ENCODE data around the gene SLC8A3.

Gene SLC8A3

DNA sequence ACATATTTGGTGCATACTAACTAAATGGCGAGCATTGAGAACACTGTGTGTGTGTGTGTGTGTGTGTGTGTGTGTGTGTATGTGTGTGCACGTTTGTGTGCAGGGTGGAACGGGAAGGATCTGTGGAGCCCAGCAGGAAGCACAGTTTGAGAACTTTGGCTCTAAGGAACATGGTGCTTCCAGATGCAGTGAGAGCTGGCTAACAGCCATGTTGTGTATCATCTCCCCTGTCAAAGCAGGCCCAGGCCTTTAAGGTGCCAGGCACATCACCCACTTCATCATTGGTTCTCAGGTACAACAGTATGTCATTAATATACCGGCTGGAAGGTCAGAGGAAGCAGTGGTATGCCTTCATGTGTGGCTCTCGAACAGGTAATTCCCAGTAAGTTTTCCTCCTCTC, 72.5 kb downstream of the SLC8A3 start:
- no peak for DNase-seq

DNA sequence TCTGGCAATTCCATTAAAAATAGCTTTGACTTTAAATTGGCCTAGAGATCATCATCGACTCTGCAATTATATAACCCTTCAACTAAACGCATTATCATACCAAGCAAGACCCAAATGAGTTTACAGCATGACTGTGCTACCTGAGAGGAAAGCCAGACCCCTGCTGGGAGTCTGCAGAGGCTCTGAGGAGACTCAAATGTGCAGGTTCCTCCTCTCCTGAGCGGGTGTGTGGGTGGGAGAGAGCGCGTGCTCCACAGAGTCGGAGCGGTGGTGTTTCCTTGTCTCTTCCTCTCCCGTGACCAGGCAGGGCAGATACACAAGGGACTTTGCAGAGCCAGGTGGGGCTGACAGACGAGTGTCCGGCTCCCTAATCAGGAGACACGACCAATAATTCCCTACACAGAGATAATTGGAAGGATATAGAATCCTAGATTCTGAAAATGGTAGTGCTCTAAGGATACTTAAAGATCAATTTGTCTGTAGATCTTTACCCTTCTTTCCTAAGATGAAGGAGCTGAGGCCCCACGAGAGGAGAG, 74.1 kb downstream of the SLC8A3 start:
- DNase-seq, result no peak

DNA sequence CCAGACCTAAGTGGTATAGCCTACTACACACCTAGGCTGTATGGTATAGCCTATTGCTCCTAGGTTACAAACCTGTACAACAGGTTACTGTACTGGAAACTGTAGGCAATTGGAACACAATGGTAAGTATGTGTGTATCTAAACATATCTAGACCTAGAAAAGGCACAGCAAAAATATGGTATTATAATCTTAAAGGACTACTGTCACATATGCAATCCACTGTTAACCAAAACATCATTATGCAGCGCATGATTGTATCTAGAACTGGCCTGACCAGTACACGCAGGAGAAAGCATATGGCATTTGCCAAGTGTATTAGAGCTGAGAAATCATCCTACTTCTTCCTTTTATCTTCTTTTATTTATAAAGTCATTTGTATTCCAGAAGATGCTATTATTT, 75.5 kb downstream of the SLC8A3 start:
- no peak for DNase-seq

DNA sequence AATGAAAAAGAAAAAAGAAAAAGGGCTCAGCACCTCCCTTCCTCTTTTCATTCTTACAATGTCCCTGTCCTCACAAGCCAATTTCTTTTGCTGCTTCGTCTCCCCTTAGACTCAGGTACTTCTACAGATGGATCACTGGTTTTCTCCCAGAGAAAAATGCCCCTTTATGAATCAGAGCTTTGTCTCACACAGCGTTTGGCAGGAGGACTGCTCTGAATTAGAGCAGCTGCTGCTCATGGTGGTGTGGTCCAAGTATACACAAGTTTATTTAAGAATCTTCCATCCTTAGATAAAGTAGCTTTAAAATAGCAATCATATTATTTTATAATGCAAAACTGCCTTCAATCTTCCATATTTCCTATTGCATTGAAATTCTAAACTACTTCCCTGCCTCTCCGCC, 80.3 kb downstream of the SLC8A3 start:
- no peak for DNase-seq

DNA sequence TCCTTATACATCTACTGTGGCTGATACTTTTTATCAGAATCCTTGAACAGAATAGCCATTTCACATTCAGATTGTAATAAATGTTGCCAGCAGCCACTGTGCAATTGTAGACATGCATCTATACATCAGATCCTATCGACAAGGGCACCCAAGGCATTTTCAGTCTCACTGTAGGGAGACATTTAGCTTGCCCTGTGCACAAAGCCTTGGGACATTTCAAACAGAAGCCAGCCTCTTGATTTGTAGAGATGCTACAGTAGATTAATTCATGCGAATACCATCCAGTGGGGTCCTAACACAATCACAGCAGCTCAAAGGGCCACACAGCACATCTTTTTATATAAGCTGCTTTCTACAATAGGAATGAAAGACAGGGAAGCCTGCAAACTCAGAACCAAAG, 81.4 kb downstream of the SLC8A3 start:
- DNase-seq, result no peak

DNA sequence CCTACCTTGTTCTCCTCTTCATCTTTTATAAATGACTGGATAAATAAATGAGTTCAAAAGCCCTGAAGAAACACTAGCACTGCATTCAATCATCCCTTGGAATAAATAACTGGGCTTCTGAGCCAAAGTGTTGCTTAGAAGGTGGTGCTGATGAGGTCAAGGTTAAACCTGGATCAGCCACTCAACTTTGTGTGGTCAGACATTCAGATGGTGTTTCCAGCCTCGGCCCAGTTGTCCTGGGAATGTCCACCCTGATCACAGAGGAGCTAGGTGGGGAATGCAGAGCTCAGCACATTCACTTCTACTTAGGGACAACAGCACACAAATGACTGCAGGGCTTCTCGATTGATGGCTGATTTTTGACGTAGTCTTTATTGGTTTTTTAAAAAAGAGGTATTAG, 88.7 kb downstream of the SLC8A3 start:
- DNase-seq, result no peak

DNA sequence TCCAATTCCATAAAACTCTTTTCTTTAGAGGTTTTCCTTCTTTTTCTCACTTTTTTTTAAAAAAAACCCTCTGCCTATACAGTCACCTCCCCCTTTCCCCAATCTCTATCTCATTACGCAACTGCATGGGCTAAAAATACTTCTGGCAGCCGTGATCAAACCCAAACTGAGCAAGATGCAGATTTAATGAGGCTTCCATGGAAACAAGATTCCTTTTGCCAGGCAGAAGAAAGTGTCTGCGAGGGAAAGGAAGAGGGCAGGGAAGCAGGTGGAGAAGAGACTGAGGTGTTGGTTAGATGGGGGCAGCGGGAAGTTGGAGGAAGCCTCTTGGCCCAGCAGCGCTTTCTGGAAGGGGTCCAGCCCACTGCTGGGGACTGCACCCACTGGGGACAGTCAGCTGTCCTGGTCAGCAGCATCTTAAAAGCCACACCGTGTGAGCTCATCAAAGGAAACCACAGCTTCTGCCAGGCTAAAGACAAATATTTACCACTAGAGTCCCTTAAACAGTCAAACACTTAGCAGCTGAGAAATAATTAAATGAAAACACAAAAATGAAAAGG, 90.4 kb downstream of the SLC8A3 start:
- no peak for DNase-seq

DNA sequence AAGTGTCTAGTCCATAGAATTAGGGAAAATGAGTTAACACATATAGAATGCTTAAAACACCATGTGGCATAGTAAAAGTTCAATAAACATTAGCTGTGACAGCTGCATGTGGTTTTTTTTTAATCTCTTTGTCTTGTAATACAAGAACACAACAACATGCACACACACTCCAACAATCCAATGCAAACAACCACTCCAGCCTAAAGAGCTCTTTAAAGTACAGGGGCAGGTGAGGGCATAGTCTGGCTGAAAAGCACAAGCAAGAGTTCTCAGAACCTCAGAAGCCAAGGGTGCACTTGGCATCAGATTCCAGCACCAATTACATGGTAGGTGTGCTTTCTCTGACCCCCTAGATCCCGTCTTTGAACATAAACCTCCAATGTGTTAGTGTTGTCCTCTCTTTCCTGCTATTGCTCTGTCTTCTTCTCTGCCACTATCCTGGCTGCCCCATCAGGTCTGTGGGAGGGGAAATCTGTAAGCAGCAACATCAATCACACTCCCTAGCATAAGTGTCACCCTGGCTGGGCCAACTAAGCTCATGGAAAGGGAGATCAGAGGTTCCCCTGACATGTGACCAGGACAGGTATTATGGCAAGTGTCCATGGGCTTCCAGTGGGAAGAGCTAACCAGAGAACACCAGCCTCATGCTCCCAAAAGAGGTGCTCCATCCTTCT, 91.0 kb downstream of the SLC8A3 start:
- DNase-seq, result no peak

DNA sequence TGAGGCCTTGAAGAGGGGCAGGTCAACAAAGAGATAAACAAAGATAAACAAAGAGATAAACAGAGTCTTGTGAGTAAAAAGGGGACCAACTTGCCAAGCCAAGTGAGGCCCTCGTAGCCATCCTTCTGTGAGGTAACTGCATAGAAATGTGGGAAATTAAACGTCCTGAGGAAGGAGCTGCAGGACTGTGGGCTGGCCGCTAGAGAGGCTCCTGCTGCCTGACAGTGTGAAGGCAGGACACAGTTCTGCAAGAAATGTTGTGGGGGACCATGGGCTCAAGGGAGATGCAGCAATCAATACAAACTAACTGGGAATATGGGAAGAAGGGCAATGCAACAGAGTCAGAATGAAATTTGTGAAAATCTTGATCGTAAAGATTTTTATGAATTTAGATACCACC, 91.9 kb downstream of the SLC8A3 start:
- no peak for DNase-seq

DNA sequence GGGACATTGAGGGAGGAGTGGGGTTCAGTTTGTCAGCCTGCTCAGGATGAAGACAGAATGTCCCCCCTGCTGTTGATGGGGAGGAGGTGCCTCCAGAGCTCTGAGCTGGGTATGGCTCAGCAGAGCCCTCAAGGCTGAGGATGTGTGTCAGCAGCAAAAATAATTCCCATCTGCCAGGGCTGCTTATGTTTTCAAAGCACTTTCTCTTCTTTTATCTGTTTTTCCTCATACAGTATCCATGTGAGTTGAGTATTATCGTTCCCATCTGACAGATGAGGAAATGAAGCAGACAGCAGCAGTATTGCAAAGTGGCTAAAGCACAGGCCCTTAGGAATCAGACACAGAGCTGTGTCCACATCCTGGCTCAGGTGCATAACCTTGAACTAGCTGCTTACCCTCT, 94.1 kb downstream of the SLC8A3 start:
- DNase-seq, result no peak

DNA sequence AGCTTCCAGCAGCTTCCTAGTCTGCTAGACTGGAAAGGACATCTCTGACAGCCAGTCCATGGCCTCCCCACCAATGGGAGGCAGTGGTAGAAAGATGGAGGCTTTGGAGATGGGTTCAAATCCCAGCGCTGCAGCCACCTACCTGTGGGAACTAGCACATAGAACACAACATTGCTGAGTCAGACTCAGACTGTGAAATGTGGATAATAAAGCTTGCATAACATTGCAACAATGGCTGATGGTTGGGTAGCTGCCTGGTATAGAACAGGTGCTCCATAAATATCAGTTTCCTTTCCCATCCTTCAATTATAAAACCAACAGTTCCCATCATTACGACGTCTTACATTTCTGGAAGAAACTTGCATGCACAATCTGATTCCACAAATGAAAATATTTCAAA, 94.6 kb downstream of the SLC8A3 start:
- DNase-seq, result no peak

DNA sequence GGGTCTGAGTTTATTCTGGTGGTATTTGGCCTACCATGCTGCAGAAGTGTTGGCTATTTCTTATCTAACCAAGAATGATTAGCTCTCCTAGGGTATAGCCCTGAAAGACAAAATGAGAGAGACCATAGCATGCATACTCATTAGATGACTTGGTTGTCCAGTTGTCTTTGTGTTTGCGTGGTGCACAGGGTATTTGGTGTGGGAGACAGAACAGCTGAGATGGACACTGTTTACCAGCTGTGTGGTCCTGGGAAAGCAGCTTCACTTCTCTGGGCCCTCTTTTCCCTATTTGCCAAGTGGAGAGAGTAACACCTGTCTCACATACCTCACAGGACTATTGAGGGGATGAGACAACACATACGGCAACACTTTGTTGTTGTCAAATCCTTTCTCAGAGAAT, 95.6 kb downstream of the SLC8A3 start:
- DNase-seq, result no peak

DNA sequence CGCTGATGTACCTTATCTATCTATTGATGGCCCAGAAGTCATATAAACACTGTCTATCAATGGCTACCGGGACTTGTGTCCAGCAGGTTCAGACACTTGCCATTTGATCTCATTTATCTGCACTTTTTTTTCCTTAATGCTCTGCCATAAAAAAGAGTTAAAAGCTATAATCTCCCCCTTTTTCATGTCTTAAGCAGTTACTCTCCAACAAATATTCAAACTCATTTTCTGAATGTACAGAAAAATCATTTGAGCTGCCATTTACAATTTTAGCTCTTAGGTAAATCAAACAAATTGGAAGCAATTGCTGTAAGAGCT, 101.4 kb downstream of the SLC8A3 start:
- DNase-seq, result no peak

DNA sequence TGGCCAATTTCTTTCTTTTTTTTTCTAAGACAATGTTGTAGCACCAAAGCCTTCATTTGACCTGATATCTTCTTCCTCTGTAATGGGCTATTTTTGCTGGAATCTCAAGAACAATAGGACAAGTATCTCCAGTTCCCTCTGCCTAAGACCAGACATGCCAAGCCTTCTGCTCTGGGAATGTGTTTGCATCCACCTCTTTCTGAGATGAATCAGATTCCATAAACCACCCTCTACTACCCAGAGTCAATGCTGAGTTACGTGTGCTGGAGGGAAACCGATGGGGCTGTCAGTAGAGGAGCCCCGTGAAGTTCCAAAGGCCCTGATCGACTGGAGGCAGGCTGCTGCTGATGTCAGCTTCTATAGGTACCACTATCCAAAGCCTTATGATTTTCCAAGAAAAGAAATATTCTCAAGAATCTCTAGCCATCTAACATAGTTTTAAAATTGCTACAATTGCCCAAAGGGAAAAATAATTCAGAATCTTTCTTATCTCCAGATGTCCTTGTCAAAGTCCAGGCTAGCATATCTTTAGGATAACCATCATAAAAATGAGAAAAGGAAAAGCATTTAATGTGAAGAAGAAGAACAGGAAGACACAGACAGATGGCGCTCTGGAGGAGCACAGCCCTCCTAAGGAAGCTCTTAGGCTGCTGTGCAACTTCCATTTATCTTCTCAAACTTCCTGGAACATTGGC, 101.9 kb downstream of the SLC8A3 start:
- peak; percentile 54 for DNase-seq

DNA sequence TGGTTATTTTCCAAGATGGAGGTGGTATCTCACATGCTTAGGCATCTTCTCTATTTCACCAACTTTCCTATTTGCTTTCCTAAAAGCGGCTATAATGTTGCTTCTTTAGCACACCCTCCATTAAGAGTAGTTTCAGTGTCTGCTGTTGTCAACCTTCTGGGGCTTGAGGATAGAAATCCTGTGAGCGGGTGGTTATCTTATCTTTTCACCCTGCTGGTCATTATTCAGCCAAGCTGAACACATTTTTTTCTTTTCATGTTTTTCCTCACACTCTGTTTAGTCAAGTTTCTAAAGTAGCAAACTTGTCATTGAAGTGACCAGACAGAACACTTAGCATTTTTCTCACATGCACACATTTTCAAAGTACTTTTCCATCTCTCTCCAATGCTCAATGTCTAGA, 104.5 kb downstream of the SLC8A3 start:
- DNase-seq, result no peak

DNA sequence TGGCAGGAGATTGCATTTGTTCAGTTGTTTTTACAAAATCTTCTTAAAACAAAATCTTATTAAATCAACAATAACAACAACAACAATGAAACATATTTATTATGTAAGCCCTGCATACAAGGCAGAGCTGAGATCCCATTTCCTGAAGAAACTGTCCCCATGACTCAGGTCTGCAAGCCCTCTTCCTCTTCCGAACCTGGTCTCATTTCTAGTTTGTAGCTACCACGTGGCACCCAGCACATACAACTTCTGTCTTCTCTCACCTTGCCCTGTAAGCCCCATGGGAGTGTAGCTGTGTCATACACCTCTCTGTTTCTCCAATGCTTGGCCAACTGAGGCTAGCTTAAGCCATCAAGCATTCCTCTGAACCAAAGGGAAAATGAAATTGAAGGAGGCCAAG, 106.4 kb downstream of the SLC8A3 start:
- DNase-seq, result no peak

DNA sequence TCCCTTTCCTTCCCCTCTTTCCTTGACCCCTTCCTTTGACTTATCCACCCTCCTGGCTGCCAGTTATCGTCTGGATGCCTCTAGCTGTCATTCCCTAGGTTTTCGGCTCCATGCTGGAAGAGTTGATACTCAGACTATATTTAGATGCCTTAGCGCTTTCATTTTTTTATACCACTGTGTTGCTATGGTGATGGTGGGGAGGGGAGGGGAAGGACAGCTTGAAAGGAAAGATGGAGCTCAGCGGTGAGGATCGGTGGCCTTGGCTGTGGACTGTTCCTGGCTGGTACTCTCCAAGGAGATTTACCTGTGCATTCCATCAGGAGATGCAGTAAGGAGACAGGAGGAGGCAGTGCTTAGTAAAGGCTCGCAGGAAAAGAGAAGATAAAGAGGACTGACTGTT, 108.7 kb downstream of the SLC8A3 start:
- DNase-seq, result no peak

DNA sequence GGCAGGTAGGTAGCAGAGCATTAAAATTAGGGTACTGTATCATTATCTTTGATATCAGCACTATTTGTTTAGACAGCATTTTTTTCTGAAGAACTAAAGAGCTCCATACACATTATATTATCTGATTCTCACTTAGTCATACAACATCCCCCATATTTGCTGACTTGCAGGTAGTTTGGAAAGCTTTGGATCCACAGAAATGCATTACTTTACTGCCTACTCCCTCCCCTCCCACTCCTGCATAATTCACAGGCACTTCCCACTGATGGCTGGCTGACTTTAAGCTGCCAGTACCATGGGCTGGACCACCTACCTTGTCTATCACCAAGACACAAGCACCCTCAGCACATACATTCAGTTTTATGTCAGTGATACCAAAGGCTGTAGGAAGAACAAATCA, 110.4 kb downstream of the SLC8A3 start:
- DNase-seq, result no peak

DNA sequence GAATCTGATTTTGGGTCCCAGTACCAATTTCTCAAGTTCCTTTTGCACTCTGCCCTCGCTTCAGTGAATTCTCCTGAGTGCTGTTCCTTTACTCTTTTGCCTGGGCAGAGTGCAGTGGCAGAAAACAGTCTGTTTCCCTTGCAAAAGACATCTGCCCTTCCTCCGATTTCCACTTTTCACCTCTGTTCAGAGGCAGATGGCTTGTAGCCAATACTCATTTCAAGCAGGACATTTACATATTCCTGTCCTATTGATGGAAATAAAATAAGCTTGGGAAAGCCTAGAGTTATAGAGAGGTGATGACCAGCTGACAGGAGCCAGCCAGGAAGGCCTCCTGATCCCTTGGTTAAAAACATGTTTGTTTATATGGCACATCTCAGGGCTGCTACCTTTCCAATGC, 111.0 kb downstream of the SLC8A3 start:
- DNase-seq, result no peak

DNA sequence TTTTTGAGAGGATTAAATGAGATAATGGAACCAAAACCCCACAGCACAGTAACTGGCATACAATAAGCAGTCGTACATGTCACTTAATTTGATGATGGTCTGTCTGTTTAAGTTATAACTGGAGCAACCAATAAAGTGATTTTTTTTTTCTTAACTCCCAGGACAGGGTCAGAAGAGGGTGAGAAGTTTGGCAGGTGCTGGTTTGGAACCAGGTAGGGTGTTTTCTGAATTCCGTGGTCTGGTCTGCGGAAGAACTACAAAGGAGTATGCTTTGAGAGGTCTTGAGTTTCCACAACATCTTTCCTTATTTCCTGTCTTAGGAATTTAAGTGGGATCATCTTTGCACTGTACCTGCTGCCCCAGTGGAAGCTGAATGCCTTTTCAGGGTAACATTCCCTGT, 111.7 kb downstream of the SLC8A3 start:
- DNase-seq, result no peak

DNA sequence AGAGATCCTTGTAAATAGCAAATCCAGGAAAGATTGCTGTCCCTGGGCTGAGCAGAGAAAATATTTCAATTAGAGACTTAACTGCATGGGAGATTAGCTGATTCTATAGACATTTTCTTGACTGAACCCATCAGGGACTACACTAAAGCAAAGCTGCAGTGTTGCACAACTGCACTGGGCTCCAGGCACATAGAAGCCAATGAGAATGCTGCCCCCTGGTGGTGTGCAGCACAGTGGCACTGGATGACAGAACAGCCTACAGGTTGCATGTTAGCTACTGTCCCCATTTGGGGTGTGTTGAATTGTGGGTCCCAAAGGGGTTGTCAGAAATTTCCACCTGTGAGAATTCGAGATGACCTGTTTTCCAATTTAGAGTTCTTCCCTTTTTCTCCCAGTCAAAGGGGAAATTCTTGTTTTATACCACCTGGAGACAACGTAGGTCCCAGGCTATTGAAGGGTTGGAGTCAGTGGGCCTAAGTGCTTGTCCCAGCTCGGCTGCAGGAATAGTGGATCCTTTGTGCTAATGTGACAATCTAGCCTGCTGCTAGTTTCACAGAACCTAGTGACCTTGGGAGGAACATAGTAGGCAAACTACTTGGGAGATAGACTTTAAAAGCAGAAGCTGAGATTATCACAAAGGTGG, 114.7 kb downstream of the SLC8A3 start:
- peak; percentile 73 for DNase-seq

DNA sequence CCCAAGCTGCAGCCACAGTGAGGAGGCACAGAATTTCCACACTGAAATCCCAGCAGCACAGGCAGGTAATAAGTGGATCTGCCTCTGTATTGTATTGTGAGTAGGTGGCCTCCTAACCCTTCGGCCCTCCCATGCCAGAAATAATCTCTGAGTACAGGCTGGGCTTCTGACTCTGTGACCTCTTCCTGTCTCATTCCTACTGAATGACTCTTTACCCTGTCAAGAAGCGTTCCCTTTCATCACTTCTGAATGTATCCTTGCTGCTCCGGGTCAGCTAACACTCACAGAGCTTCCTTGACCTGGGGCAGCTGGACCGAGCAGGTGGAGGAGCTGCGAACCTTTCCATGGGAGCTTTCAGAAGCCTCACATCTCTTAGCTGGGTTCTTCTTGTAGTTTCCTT, 119.6 kb downstream of the SLC8A3 start:
- DNase-seq, result no peak

DNA sequence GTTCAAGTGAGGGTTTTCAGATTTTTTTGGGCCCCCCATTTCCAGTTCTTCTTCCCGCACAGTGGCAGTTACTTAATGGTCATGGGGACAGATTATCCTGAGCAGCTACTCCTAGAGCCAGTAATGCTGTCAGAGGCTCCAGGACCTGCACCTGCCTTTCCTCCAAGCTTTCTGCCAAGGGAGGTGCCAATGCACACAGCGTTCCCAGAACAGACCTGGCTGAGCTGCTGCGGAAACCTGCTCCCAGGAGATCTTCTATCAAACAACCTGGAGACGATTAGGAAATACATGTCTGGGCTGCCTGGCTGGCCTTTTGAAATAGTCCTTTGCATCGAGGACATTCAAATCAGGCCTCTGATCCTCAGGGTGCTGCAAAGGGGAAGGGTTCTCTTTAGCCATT, 120.9 kb downstream of the SLC8A3 start:
- DNase-seq, result no peak
